GM23248 (cell line): Measurements from ENCODE around the gene USE1. TPM values are rescaled to one million over a fixed set of nuclear protein-coding genes. Genes with fewer than 3 reads are reported as not detected.

Experiments used
- DNase-seq: peaks from one replicate; pipeline ENCODE4 v3.0.0-alpha.2; 2015
- H2AFZ ChIP-seq: fragments of 200-600 bp; sonication (generic); 2 replicates; pipeline ENCODE4 v1.6.1; 2016; ENCODE audit warnings: antibody characterized with exemption
- H3F3A ChIP-seq: fragments of 200-600 bp; sonication (generic); 2 replicates; pipeline ENCODE4 v1.6.1; 2016; ENCODE audit warnings: mild to moderate bottlenecking, antibody characterized with exemption, mixed run types; ENCODE audit not compliant: insufficient read depth
- H3K27ac ChIP-seq: fragments of 200-600 bp; sonication (generic); 2 replicates; pipeline ENCODE4 v1.5.1; 2016; ENCODE audit warnings: mild to moderate bottlenecking
- H3K27me3 ChIP-seq: fragments of 200-600 bp; sonication (generic); replicated peaks from 2 replicates; pipeline ENCODE4 v1.6.1; 2016; ENCODE audit warnings: mild to moderate bottlenecking; ENCODE audit not compliant: insufficient read depth
- H3K36me3 ChIP-seq: fragments of 200-600 bp; sonication (generic); 2 replicates; pipeline ENCODE4 v1.6.1; 2016; ENCODE audit warnings: low read depth, mild to moderate bottlenecking
- H3K4me1 ChIP-seq: fragments of 200-600 bp; sonication (generic); 2 replicates; pipeline ENCODE4 v1.6.1; 2016; ENCODE audit warnings: mild to moderate bottlenecking; ENCODE audit not compliant: insufficient read depth
- H3K4me2 ChIP-seq: fragments of 200-600 bp; sonication (generic); one replicate; pipeline ENCODE4 v1.6.1; 2016; ENCODE audit warnings: mild to moderate bottlenecking; ENCODE audit not compliant: unreplicated experiment
- H3K4me3 ChIP-seq: fragments of 200-600 bp; sonication (generic); 2 replicates; pipeline ENCODE4 v1.5.1; 2016; ENCODE audit warnings: mild to moderate bottlenecking
- H3K79me2 ChIP-seq: fragments of 200-600 bp; sonication (generic); 2 replicates; pipeline ENCODE4 v1.6.1; 2016; ENCODE audit warnings: mild to moderate bottlenecking; ENCODE audit not compliant: insufficient read depth
- H3K9ac ChIP-seq: fragments of 200-600 bp; sonication (generic); 2 replicates; pipeline ENCODE4 v1.6.1; 2016; ENCODE audit warnings: mild to moderate bottlenecking
- H3K9me2 ChIP-seq: fragments of 200-600 bp; sonication (generic); 2 replicates; pipeline ENCODE4 v1.6.1; 2016; ENCODE audit warnings: mixed run types, mild to moderate bottlenecking, moderate library complexity; ENCODE audit not compliant: insufficient read depth
- H3K9me3 ChIP-seq: fragments of 200-600 bp; sonication (generic); one replicate; pipeline ENCODE4 v1.6.1; 2017; ENCODE audit warnings: low read depth
- H4K20me1 ChIP-seq: fragments of 200-600 bp; sonication (generic); 2 replicates; pipeline ENCODE4 v1.6.0; 2016; ENCODE audit not compliant: insufficient read depth
- EZH2 ChIP-seq: fragments of 200-600 bp; sonication (generic); IDR thresholded peaks from 2 replicates; pipeline ENCODE4 v1.6.1; 2018; ENCODE audit warnings: antibody characterized with exemption, mild to moderate bottlenecking; ENCODE audit not compliant: insufficient read depth, poor library complexity, severe bottlenecking
- EZH2phosphoT487 ChIP-seq: fragments of 200-600 bp; sonication (generic); IDR thresholded peaks from 2 replicates; pipeline ENCODE4 v1.6.1; 2018; ENCODE audit warnings: antibody characterized with exemption, moderate library complexity, mild to moderate bottlenecking, low read depth; ENCODE audit not compliant: insufficient read depth
- WGBS, 2 experiments: methylation state at CpG; one replicate each; pipeline ENCODE4 v1.1.6; 2015 to 2017; ENCODE audit warnings: low lambda C conversion rate in 2 of 2, low coverage in 1 of 2; ENCODE audit errors: missing lambda C conversion rate in 2 of 2; 5-methylcytosine and 5-hydroxymethylcytosine counted together
- in situ Hi-C: fragments of 300-500 bp; cut with MboI; formaldehyde crosslinking; loops from 2 replicates; pipeline ENCODE4 v1.15.0; 2020
- polyA plus RNA-seq: library from polyadenylated mRNA; unstranded; fragments of >200 nt; fragmentation: Nextera tagmentation; extraction: Ambion mirVana; gene quantifications from 2 replicates; pipeline ENCODE4 v1.2.1, GENCODE V29; 2016
- total RNA-seq: library from RNA; depleted of rRNA; stranded (reverse); fragments of >200 nt; shearing (Covaris generic); gene quantifications from 2 replicates; pipeline ENCODE4 v1.2.3, GENCODE V29; 2014

The USE1 gene
- total and polyA plus RNA-seq, 2 experiments from 2014 or later: 13.2 to 29.6 TPM

DNA sequence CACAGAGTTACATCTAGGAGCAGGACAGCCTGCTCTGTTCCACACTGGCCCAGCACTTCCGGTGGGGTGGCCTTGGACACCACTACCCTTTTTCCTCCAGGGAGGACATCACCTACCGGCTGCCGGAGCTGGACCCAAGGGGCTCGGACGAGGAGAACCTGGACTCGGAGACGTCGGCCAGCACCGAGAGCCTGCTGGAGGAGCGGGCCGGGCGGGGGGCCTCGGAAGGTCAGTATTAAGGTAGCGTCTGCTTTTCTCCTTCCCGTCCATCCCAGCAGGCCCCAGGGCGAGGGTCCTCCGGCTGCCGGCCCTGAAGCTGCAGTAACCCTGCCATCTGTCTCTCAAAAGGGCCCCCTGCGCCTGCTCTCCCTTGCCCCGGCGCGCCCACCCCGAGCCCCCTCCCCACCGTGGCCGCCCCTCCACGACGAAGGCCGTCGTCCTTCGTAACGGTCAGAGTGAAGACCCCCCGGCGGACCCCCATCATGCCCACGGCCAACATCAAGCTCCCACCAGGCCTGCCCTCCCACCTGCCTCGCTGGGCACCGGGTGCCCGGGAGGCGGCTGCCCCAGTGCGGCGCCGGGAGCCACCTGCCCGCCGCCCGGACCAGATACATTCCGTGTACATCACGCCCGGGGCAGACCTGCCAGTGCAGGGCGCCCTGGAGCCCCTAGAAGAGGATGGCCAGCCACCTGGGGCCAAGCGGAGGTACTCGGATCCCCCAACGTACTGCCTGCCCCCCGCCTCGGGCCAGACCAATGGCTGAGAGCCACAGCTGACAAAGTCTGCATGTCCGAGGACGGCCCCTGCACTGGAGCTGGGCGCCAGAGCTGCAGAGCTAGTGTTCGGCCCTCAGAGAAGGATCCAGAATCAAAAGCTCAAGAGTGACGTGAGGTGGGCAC lies 3.4 kb upstream of the USE1 start:
- Histone ChIP-seq H3K27ac (no peak overlapping the region), H3K4me2 (no peak overlapping the region), H4K20me1 (no peaks in the 10 kb centered on the region), H3K4me1 (peaks cover 4% of the 10 kb centered on the region; the same call in 1 of the 2 replicates), H3F3A (peaks cover 7% of the 10 kb centered on the region; the same call in 1 of the 2 replicates), H3K27me3 (no peaks in the 10 kb centered on the region), H3K79me2 (0 out of 2 replicates have a peak, but pooled peaks cover 5% of the 10 kb centered on the region), H3K9ac (no peak overlapping the region), H3K9me2 (no peaks in the 10 kb centered on the region), H2AFZ (no peak overlapping the region), H3K4me3 (no peak overlapping the region), H3K36me3 (peaks cover 20% of the 10 kb centered on the region; the same call in 1 of the 2 replicates), H3K9me3 (no peaks in the 10 kb centered on the region)
- no peak for DNase-seq
- TF ChIP-seq EZH2phosphoT487 (no peak), EZH2 (no peak)
- in situ Hi-C loops: no loop called here
- WGBS, 2 experiments: 92 to 93% methylated on average over 27 to 58 of the region's 58 CpGs

DNA sequence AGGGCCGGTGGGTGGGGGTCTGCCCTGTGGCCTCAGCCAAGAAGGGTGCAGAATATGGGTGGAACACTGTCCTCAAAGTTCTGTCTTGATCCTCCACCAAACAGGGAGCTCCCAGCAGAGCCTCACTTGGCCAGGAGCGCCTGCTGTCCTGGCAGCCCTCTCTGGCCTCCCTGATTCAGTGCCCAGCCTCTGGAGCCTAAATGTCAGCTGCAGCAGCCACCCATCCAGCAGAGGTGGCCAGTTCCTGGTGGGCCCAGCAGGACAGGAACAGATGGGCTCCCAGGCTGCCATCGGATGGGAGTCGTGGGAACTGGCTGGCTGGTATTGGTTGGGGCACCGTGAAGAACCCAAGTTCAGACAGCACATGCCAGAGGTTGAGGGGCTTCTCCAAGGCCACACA lies 1.8 kb upstream of the USE1 start:
- Histone ChIP-seq H3K4me3 (no peak overlapping the region), H4K20me1 (no peaks in the 10 kb centered on the region), H3K4me1 (peaks cover 4% of the 10 kb centered on the region; the same call in 1 of the 2 replicates), H3K27me3 (no peaks in the 10 kb centered on the region), H3K4me2 (no peak overlapping the region), H3K9me2 (no peaks in the 10 kb centered on the region), H2AFZ (no peak overlapping the region), H3K79me2 (0 out of 2 replicates have a peak, but pooled peaks cover 5% of the 10 kb centered on the region), H3K36me3 (peaks cover 22% of the 10 kb centered on the region; the same call in 1 of the 2 replicates), H3F3A (peaks cover 4% of the 10 kb centered on the region; the same call in 1 of the 2 replicates), H3K9ac (no peak overlapping the region), H3K27ac (no peak overlapping the region), H3K9me3 (no peaks in the 10 kb centered on the region)
- in situ Hi-C loops: no loop called here
- no peak for DNase-seq
- TF ChIP-seq EZH2phosphoT487: no peak
- TF ChIP-seq EZH2: no peak
- WGBS, 2 experiments: 84 to 91% methylated on average over 5 of the region's 5 CpGs

DNA sequence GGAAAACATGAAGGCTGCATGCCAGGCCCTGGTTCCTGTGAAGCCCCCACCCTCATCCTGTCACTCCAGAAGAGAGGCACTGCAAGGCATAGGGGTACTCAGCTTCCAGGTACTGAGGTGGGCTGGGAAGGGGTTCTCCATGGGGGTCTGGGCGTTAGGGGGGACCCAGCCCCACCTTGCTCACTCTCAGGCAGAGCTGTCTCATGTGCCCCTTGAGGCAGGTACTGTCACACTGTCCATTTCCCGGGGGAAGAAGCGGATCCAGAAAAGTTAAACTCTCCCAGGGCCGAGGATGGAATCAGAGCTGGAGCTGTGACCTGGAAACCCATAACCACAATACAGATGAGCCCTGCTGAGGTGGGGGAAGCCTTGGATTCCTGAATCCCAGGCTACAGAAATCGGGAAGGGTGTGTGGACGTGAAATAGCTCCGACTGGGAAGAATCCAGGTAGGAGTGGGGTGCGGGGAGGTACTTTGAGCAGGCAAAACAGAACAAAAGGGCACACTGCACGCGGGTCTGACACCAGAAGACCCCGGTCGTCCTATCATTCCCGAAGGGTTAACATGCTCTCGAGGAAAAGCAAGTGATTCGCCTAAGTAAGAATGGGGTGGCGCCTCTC lies 540 bp upstream of the USE1 start:
- Histone ChIP-seq H4K20me1 (no peaks in the 10 kb centered on the region), H3K9ac (peak overlapping the region; percentile 88), H3K4me3 (peak overlapping the region; percentile 79), H3K79me2 (0 out of 2 replicates have a peak, but pooled peaks cover 5% of the 10 kb centered on the region), H3K4me2 (peak overlapping the region; percentile 76), H3K9me2 (no peaks in the 10 kb centered on the region), H3F3A (0 out of 2 replicates have a peak, but pooled peaks cover 4% of the 10 kb centered on the region), H2AFZ (peak overlapping the region; percentile 80), H3K36me3 (peaks cover 16% of the 10 kb centered on the region; the same call in 1 of the 2 replicates), H3K27ac (peak overlapping the region; percentile 81), H3K4me1 (peaks cover 4% of the 10 kb centered on the region; the same call in 1 of the 2 replicates), H3K27me3 (no peaks in the 10 kb centered on the region), H3K9me3 (no peaks in the 10 kb centered on the region)
- no peak for DNase-seq
- in situ Hi-C loops: no loop called here
- WGBS, 2 experiments: 42 to 47% methylated on average over 16 of the region's 16 CpGs
- TF ChIP-seq EZH2phosphoT487 (no peak), EZH2 (no peak)

GRCh38 chr19:17216058-17216670 lies 1.0 kb downstream of the USE1 start:
- H3K4me1 ChIP-seq: peaks cover 12% of the 10 kb centered on the region
- peak overlapping the region; percentile 88; the same call in 1 of the 2 replicates for H3K9ac ChIP-seq
- peak overlapping the region; percentile 79 for H3K4me3 ChIP-seq
- H2AFZ ChIP-seq: no peak overlapping the region
- 47 to 54% methylated on average over 13 of the region's 13 CpGs for WGBS, 2 experiments
- H3K9me2 ChIP-seq: no peaks in the 10 kb centered on the region
- H3K9me3 ChIP-seq: no peaks in the 10 kb centered on the region
- H3K4me2 ChIP-seq: peak overlapping the region; percentile 49
- 0 out of 2 replicates have a peak, but pooled peaks cover 4% of the 10 kb centered on the region for H3F3A ChIP-seq
- H3K79me2 ChIP-seq: 0 out of 2 replicates have a peak, but pooled peaks cover 5% of the 10 kb centered on the region
- TF ChIP-seq EZH2phosphoT487 (no peak), EZH2 (no peak)
- DNase-seq: no peak
- H4K20me1 ChIP-seq: no peaks in the 10 kb centered on the region
- H3K27ac ChIP-seq: no peak overlapping the region
- H3K36me3 ChIP-seq: peaks cover 10% of the 10 kb centered on the region; the same call in 1 of the 2 replicates
- no peaks in the 10 kb centered on the region for H3K27me3 ChIP-seq
- in situ Hi-C loops: no loop called here
